ENCODE results near the gene SPTB. TPM values are rescaled to one million over a fixed set of nuclear protein-coding genes. Genes with fewer than 3 reads are reported as not detected.

SPTB gene
- total RNA-seq, 1 experiment from 2014 or later = 0.13 TPM

- Histone ChIP-seq H3K36me3 (ENCODE audit: control insufficient read depth, insufficient read depth, low read length) (no peaks in the 10 kb centered on the region), H3K9me3 (ENCODE audit: control insufficient read depth, insufficient read depth, low read depth, low read length) (no peaks in the 10 kb centered on the region), H3K4me3 (ENCODE audit: low read depth in 2 of 2, low read length in 2 of 2) (peak overlapping the region in 1 of 2 experiments; percentile 22; a peak in 2 of 4 replicates), H3K4me1 (ENCODE audit: control insufficient read depth, insufficient read depth, low read length) (peaks cover 3% of the 10 kb centered on the region; the same call in 1 of the 2 replicates), H3K27ac (ENCODE audit: low read length) (0 out of 2 replicates have a peak overlapping the region, but pooled peaks have one; percentile 34), H3K27me3 (ENCODE audit: control insufficient read depth, insufficient read depth, low read length) (no peaks in the 10 kb centered on the region)
- no peak for DNase-seq (ENCODE audit: low read depth, low spot score)
- ChIA-PET CTCF (interaction anchor here (0.5 to 0.9 kb wide), 4 partner anchors 59 to 181 kb away, joined by 3 to 9 read pairs (median 4); no protein-coding TSS in a partner anchor), POLR2A (no interaction called here)
- BruUV-seq (replicated peaks) = no TSS peak
- no peak for ATAC-seq
- intact Hi-C loops (cut with micrococcal nuclease; ENCODE audit: unreplicated experiment) (loop anchor here (1.0 to 5.0 kb wide), 2 partner anchors 57 to 93 kb away; no protein-coding TSS in a partner anchor), in situ Hi-C loops (cut with HindIII; ENCODE audit: low pct_unique_long_range_greater_than_20kb, low sequenced_read_pairs) (no loop called here)
- TF ChIP-seq REST (IDR thresholded peaks at IDR 0.05; ENCODE audit: insufficient read depth in 1 of 2, low read depth in 2 of 2, low read length in 1 of 2) = no peak
- no peak for TF ChIP-seq TCF7L2 (IDR thresholded peaks at IDR 0.05; ENCODE audit: low read depth, low read length)
- TF ChIP-seq POLR2AphosphoS5 (IDR thresholded peaks at IDR 0.05; ENCODE audit: low read depth, low read length) = no peak
Observed at GRCh38 chr14:64763801-64764621, 115.7 kb downstream of the SPTB start.

GRCh38 chr14:64763085-64763782 lies 116.5 kb downstream of the SPTB start:
- Histone ChIP-seq H3K27ac (ENCODE audit: low read length) (no peak overlapping the region), H3K4me3 (ENCODE audit: low read depth in 2 of 2, low read length in 2 of 2) (no peak overlapping the region), H3K4me1 (ENCODE audit: control insufficient read depth, insufficient read depth, low read length) (peaks cover 3% of the 10 kb centered on the region; the same call in 1 of the 2 replicates), H3K27me3 (ENCODE audit: control insufficient read depth, insufficient read depth, low read length) (no peaks in the 10 kb centered on the region), H3K9me3 (ENCODE audit: control insufficient read depth, insufficient read depth, low read depth, low read length) (no peaks in the 10 kb centered on the region), H3K36me3 (ENCODE audit: control insufficient read depth, insufficient read depth, low read length) (no peaks in the 10 kb centered on the region)
- in situ Hi-C loops (cut with HindIII; ENCODE audit: low pct_unique_long_range_greater_than_20kb, low sequenced_read_pairs) (no loop called here), intact Hi-C loops (cut with micrococcal nuclease; ENCODE audit: unreplicated experiment) (loop anchor here (5.0 kb wide), 1 partner anchor 56 kb away; no protein-coding TSS in a partner anchor)
- TF ChIP-seq CTCF (IDR thresholded peaks at IDR 0.05) = no peak
- TF ChIP-seq REST (IDR thresholded peaks at IDR 0.05; ENCODE audit: insufficient read depth in 1 of 2, low read depth in 2 of 2, low read length in 1 of 2) = no peak
- DNase-seq (ENCODE audit: low read depth, low spot score) = no peak
- ChIA-PET CTCF (no interaction called here), POLR2A (no interaction called here)
- ATAC-seq = no peak
- BruUV-seq (replicated peaks) = no TSS peak
